Natural killer cell (primary cell): ENCODE results near the gene CBX4. TPM values are rescaled to one million over a fixed set of nuclear protein-coding genes. Genes with fewer than 3 reads are reported as not detected.

Experiments used
- ATAC-seq, 3 donors: fragments of 150-1000 bp in 2 of 3; fragments of 200-7000 bp in 1 of 3; cut with Tn5 transposase; 1 replicate in 1 of 3; 2 replicates in 2 of 3; pipeline ENCODE4 v1.10.0; 2021; ENCODE audit warnings: mild to moderate bottlenecking in 2 of 3, moderate library complexity in 2 of 3
- DNase-seq, 2 donors: peaks; one replicate each; pipeline versions ENCODE4 v3.0.0 to v3.0.0-alpha.2; 2013 to 2021; ENCODE audit warnings: mixed read lengths in 1 of 2
- H3K27ac ChIP-seq: one replicate; pipeline ENCODE4 v1.5.1; 2013; ENCODE audit warnings: mild to moderate bottlenecking, low read length
- H3K27me3 ChIP-seq: one replicate; pipeline ENCODE4 v1.6.1; 2013; ENCODE audit warnings: low read length; ENCODE audit not compliant: control insufficient read depth, insufficient read depth
- H3K36me3 ChIP-seq: one replicate; pipeline ENCODE4 v1.6.1; 2013; ENCODE audit warnings: low read length; ENCODE audit not compliant: control insufficient read depth, insufficient read depth
- H3K4me1 ChIP-seq: one replicate; pipeline ENCODE4 v1.6.1; 2013; ENCODE audit warnings: low read length; ENCODE audit not compliant: control insufficient read depth, insufficient read depth
- H3K4me3 ChIP-seq: one replicate; pipeline ENCODE4 v1.5.1; 2013; ENCODE audit warnings: low read length
- H3K9me3 ChIP-seq: one replicate; pipeline ENCODE4 v1.6.1; 2013; ENCODE audit warnings: low read length; ENCODE audit not compliant: control insufficient read depth, insufficient read depth
- H3K27ac Mint-ChIP-seq, 2 donors: one replicate each; pipeline ENCODE4 v1.8.0; 2022; ENCODE audit warnings: mild to moderate bottlenecking in 2 of 2, mixed read lengths in 2 of 2, moderate library complexity in 1 of 2
- H3K27me3 Mint-ChIP-seq, 2 donors: one replicate each; pipeline ENCODE4 v1.8.0; 2022; ENCODE audit warnings: low read depth in 2 of 2, mixed read lengths in 2 of 2
- H3K36me3 Mint-ChIP-seq: one replicate; pipeline ENCODE4 v1.8.0; 2022; ENCODE audit warnings: mixed read lengths
- H3K4me1 Mint-ChIP-seq, 2 donors: one replicate each; pipeline ENCODE4 v1.8.0; 2022; ENCODE audit warnings: mixed read lengths in 2 of 2
- H3K4me3 Mint-ChIP-seq: one replicate; pipeline ENCODE4 v1.8.0; 2022; ENCODE audit warnings: mild to moderate bottlenecking, moderate library complexity, mixed read lengths
- H3K9me3 Mint-ChIP-seq, 2 donors: one replicate each; pipeline ENCODE4 v1.8.0; 2022; ENCODE audit warnings: mixed read lengths in 2 of 2
- WGBS: methylation state at CpG from one replicate; pipeline ENCODE4 v1.1.7; 2013; ENCODE audit warnings: missing lambda C conversion rate; ENCODE audit not compliant: insufficient coverage; 5-methylcytosine and 5-hydroxymethylcytosine counted together
- intact Hi-C: fragments of 100-400 bp; cut with micrococcal nuclease; formaldehyde crosslinking; loops from one replicate; pipeline ENCODE4 v1.14.2; 2022
- total RNA-seq, 4 donors: library from RNA; stranded (reverse); fragments of 120-200 nt in 1 of 4; gene quantifications; one replicate each; pipeline versions ENCODE4 v1.2.3 to v1.2.4, GENCODE V29; 2013 to 2022
- TF ChIP-seq, protein P1 (sequence below): fragments of 200-600 bp; IDR thresholded peaks from one replicate; pipeline ENCODE4 v1.8.0; 2022; ENCODE audit warnings: antibody characterized with exemption

CBX4 gene
- total RNA-seq, 3 donors from 2014 or later (not counting 1 experiment from before 2014, with no cell fraction given) = 147 to 220 (median 217) TPM

GRCh38 chr17:79783891-79784290 lies 55.3 kb downstream of the CBX4 start:
- H3K27ac Mint-ChIP-seq = no peak overlapping the region
- Histone ChIP-seq H3K27me3 (peaks cover 38% of the 10 kb centered on the region), H3K36me3 (no peaks in the 10 kb centered on the region), H3K9me3 (no peaks in the 10 kb centered on the region), H3K4me1 (peaks cover 5% of the 10 kb centered on the region), H3K4me3 (no peak overlapping the region), H3K27ac (no peak overlapping the region)
- H3K27me3 Mint-ChIP-seq = peaks cover 67 to 71% of the 10 kb centered on the region in 2 donors
- H3K36me3 Mint-ChIP-seq = no peaks in the 10 kb centered on the region
- no peak overlapping the region for H3K4me3 Mint-ChIP-seq
- peaks cover 2 to 9% of the 10 kb centered on the region in 2 donors for H3K4me1 Mint-ChIP-seq
- ATAC-seq (no peak), DNase-seq (no peak)
- TF ChIP-seq, protein P1, sequence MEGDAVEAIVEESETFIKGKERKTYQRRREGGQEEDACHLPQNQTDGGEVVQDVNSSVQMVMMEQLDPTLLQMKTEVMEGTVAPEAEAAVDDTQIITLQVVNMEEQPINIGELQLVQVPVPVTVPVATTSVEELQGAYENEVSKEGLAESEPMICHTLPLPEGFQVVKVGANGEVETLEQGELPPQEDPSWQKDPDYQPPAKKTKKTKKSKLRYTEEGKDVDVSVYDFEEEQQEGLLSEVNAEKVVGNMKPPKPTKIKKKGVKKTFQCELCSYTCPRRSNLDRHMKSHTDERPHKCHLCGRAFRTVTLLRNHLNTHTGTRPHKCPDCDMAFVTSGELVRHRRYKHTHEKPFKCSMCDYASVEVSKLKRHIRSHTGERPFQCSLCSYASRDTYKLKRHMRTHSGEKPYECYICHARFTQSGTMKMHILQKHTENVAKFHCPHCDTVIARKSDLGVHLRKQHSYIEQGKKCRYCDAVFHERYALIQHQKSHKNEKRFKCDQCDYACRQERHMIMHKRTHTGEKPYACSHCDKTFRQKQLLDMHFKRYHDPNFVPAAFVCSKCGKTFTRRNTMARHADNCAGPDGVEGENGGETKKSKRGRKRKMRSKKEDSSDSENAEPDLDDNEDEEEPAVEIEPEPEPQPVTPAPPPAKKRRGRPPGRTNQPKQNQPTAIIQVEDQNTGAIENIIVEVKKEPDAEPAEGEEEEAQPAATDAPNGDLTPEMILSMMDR = no peak
- 93% methylated on average over 18 of the region's 18 CpGs for WGBS
- intact Hi-C loops = loop anchor here (10.0 kb wide), 1 partner anchor 131 kb away; no protein-coding TSS in a partner anchor
- no peaks in the 10 kb centered on the region for H3K9me3 Mint-ChIP-seq

Other genes starting within 250 kb of the CBX4 start
- 10 to 100 TPM in 1 of 3 donors, 1 to 10 TPM in 2; 3.0 to 17.2 (median 4.9) TPM for gene RBFOX3, start 228.4 kb downstream of the CBX4 start, total RNA-seq
- gene ENPP7, start 108.5 kb downstream of the CBX4 start, total RNA-seq = under 1 TPM in 1 of 3 donors, not detected in 2; 0.95 TPM
- 1 to 10 TPM in 1 of 3 donors, under 1 TPM in 1, not detected in 1; 0.18 to 1.3 TPM for gene CBX2, start 61.3 kb downstream of the CBX4 start, total RNA-seq
- 1 to 10 TPM; 4.0 to 6.4 (median 5.8) TPM for gene CBX8, start 42.4 kb downstream of the CBX4 start, total RNA-seq
- gene TBC1D16, start 196.4 kb upstream of the CBX4 start, total RNA-seq = under 1 TPM; 0.49 to 1.00 (median 0.65) TPM
- 1 to 10 TPM in 2 of 3 donors, under 1 TPM in 1; 0.95 to 2.4 (median 1.5) TPM for gene CCDC40, start 197.2 kb upstream of the CBX4 start, total RNA-seq